ENCODE measurements around the gene MR1. TPM values are rescaled to one million over a fixed set of nuclear protein-coding genes. Genes with fewer than 3 reads are reported as not detected.

The MR1 gene
- total RNA-seq, 1 experiment from 2014 or later = 6.6 TPM

GRCh38 chr1:181028196-181028595, 5.6 kb upstream of the MR1 start:
- no peaks in the 10 kb centered on the region; the same call in 1 of the 2 replicates for H3K27me3 ChIP-seq (ENCODE audit: insufficient read depth, low read length)
- POLR2A ChIA-PET = no interaction called here
- no peaks in the 10 kb centered on the region for H4K20me1 ChIP-seq (ENCODE audit: insufficient read depth)
- no peaks in the 10 kb centered on the region for H3K9me3 ChIP-seq (ENCODE audit: control insufficient read depth in 1 of 2, insufficient read depth in 1 of 2, low read depth in 1 of 2, low read length in 2 of 2)
- no peak overlapping the region for H3K27ac ChIP-seq (ENCODE audit: low read depth, low read length)
- no peaks in the 10 kb centered on the region for H3K79me2 ChIP-seq (ENCODE audit: insufficient read depth, low read length)
- no peaks in the 10 kb centered on the region for H3K36me3 ChIP-seq (ENCODE audit: control insufficient read depth in 1 of 2, insufficient read depth in 2 of 2, low read length in 2 of 2)
- no peak overlapping the region for H3K9ac ChIP-seq (ENCODE audit: low read length)
- BruUV-seq (replicated peaks) = no TSS peak
- H3K4me1 ChIP-seq (ENCODE audit: control insufficient read depth in 1 of 2, insufficient read depth in 2 of 2, low read length in 2 of 2) = peaks cover 5 to 9% of the 10 kb centered on the region in 2 experiments
- CTCF ChIA-PET = no interaction called here
- H3K4me3 ChIP-seq (replicated peaks in 1 of 2; ENCODE audit: low read depth in 1 of 2, low read length in 2 of 2) = no peak overlapping the region
- no peak for TF ChIP-seq ELF1 (IDR thresholded peaks at IDR 0.05; ENCODE audit: borderline replicate concordance, low read depth)
- no peak for TF ChIP-seq ZNF274 (IDR thresholded peaks at IDR 0.05; ENCODE audit: low read depth, low read length)
- TF ChIP-seq YY1 (IDR thresholded peaks at IDR 0.05; ENCODE audit: extremely low read depth, insufficient replicate concordance, low read depth, low read length) = no peak
- no peak for TF ChIP-seq EZH2phosphoT487 (IDR thresholded peaks at IDR 0.05; ENCODE audit: borderline replicate concordance)
- no peak for TF ChIP-seq CEBPB (IDR thresholded peaks at IDR 0.05; ENCODE audit: low read depth)
- no peak for TF ChIP-seq EGR1 (IDR thresholded peaks at IDR 0.05; ENCODE audit: low read depth)
- no peak for TF ChIP-seq JUND (IDR thresholded peaks at IDR 0.05)
- TF ChIP-seq FOSL1 (IDR thresholded peaks at IDR 0.05; ENCODE audit: low read depth) = no peak
- no peaks in the 10 kb centered on the region for H3K9me2 ChIP-seq (ENCODE audit: insufficient read depth)
- no peak overlapping the region for H3K4me2 ChIP-seq (ENCODE audit: low read length)
- no peak for DNase-seq (ENCODE audit: low read depth, low spot score)
- no peak overlapping the region for H2AFZ ChIP-seq (ENCODE audit: low read depth, low read length, poor library complexity, severe bottlenecking)
- ATAC-seq = no peak
- intact Hi-C loops (cut with micrococcal nuclease) = no loop called here
- RAD21 ChIA-PET (ENCODE audit: low non-redundant PET in 1 of 2, low total read pairs in 2 of 2, uncharacterized antibody in 2 of 2, unreplicated experiment in 2 of 2) = interaction anchor here in 1 of 2 experiments (1.1 kb wide), 1 partner anchor 10 kb away, joined by 3 read pairs; no protein-coding TSS in a partner anchor

- Histone ChIP-seq H2AFZ (ENCODE audit: low read depth, low read length, poor library complexity, severe bottlenecking) (no peak overlapping the region), H3K4me3 (replicated peaks in 1 of 2; ENCODE audit: low read depth in 1 of 2, low read length in 2 of 2) (no peak overlapping the region), H3K27ac (ENCODE audit: low read depth, low read length) (no peak overlapping the region), H4K20me1 (ENCODE audit: insufficient read depth) (no peaks in the 10 kb centered on the region), H3K36me3 (ENCODE audit: control insufficient read depth in 1 of 2, insufficient read depth in 2 of 2, low read length in 2 of 2) (no peaks in the 10 kb centered on the region), H3K9me2 (ENCODE audit: insufficient read depth) (no peaks in the 10 kb centered on the region), H3K27me3 (ENCODE audit: insufficient read depth, low read length) (no peaks in the 10 kb centered on the region; the same call in 1 of the 2 replicates), H3K9ac (ENCODE audit: low read length) (no peak overlapping the region), H3K9me3 (ENCODE audit: control insufficient read depth in 1 of 2, insufficient read depth in 1 of 2, low read depth in 1 of 2, low read length in 2 of 2) (no peaks in the 10 kb centered on the region), H3K4me1 (ENCODE audit: control insufficient read depth in 1 of 2, insufficient read depth in 2 of 2, low read length in 2 of 2) (peaks cover 2 to 9% of the 10 kb centered on the region in 2 experiments; a peak in 3 of 4 replicates), H3K4me2 (ENCODE audit: low read length) (no peak overlapping the region), H3K79me2 (ENCODE audit: insufficient read depth, low read length) (no peaks in the 10 kb centered on the region)
- no peak for ATAC-seq
- ChIA-PET RAD21 (ENCODE audit: low non-redundant PET in 1 of 2, low total read pairs in 2 of 2, uncharacterized antibody in 2 of 2, unreplicated experiment in 2 of 2) (interaction anchor here in 1 of 2 experiments (1.1 kb wide), 1 partner anchor 10 kb away, joined by 3 read pairs; no protein-coding TSS in a partner anchor), CTCF (no interaction called here), POLR2A (no interaction called here)
- intact Hi-C loops (cut with micrococcal nuclease) = no loop called here
- no peak for DNase-seq (ENCODE audit: low read depth, low spot score)
- TF ChIP-seq POLR2A (IDR thresholded peaks at IDR 0.05; ENCODE audit: borderline replicate concordance, extremely low read depth, insufficient read depth, insufficient read length) = no peak
- no TSS peak for BruUV-seq (replicated peaks)
These were observed 5.2 kb upstream of the MR1 start for GRCh38 chr1:181028615-181029014.

Measured in HCT116 (cell line).